Endothelial cell of coronary artery (primary cell): ENCODE measurements around the gene ADH6. TPM values are rescaled to one million over a fixed set of nuclear protein-coding genes. Genes with fewer than 3 reads are reported as not detected.

Experiments
- total RNA-seq: library from RNA; depleted of rRNA; stranded (reverse); fragments of >200 nt; gene quantifications from 2 replicates; pipeline ENCODE4 v1.2.3, GENCODE V29; 2014

The ADH6 gene
- not detected in 2 replicates for total RNA-seq

GRCh38 chr4:99219072-99219471 is at the start of gene ADH6:
TSS of gene ADH6 (minus strand) at chr4:99219246. CDS start at chr4:99219152, 94 bp downstream.

Other genes with a start within 250 kb of the ADH6 start
- 24.7 and 30.3 TPM in 2 replicates for gene METAP1, start 223.5 kb downstream of the ADH6 start, total RNA-seq
- 78.5 and 102 TPM in 2 replicates for gene ADH5, start 130.5 kb downstream of the ADH6 start, total RNA-seq
- gene ADH4, start 74.9 kb downstream of the ADH6 start, total RNA-seq = not detected in 2 replicates
- gene ADH1A, start 71.7 kb upstream of the ADH6 start, total RNA-seq = not detected in 2 replicates
- gene ADH1B, start 102.2 kb upstream of the ADH6 start, total RNA-seq = 0.09 and 0.47 TPM in 2 replicates
- gene ADH1C, start 133.5 kb upstream of the ADH6 start, total RNA-seq = not detected in 2 replicates
- gene ADH7, start 216.1 kb upstream of the ADH6 start, total RNA-seq = not detected in 2 replicates